IMR-90 (cell line): ENCODE results near the gene SDHA. TPM values are rescaled to one million over a fixed set of nuclear protein-coding genes. Genes with fewer than 3 reads are reported as not detected.

Source experiments
- ATAC-seq: fragments of 200-7000 bp; cut with Tn5 transposase; 2 replicates; pipeline ENCODE4 v1.9.1; 2020; ENCODE audit warnings: low read depth, mild to moderate bottlenecking, moderate library complexity
- BruUV-seq: library from RNA; stranded (reverse); fragments of 400-500 nt; replicated peaks from 2 replicates; lab custom pipeline; 2021; lab: Mats Ljungman, UMichigan
- CTCF ChIA-PET: fragments of 300-600 bp; formaldehyde crosslinking; extraction: SDS; loops from one replicate; lab custom pipeline; 2021; ENCODE audit warnings: antibody characterized with exemption; lab: Yijun Ruan, JAX
- POLR2A ChIA-PET: fragments of 300-600 bp; sonication (Branson Sonifier 250); formaldehyde crosslinking; loops from one replicate; lab custom pipeline; 2022; ENCODE audit warnings: antibody characterized with exemption; ENCODE audit not compliant: unreplicated experiment; lab: Charles Lee
- DNase-seq: peaks from one replicate; pipeline ENCODE4 v3.0.0; 2013
- H2AFZ ChIP-seq: replicated peaks from 2 replicates; pipeline ENCODE3; 2013; ENCODE audit warnings: low read length, mild to moderate bottlenecking; ENCODE audit not compliant: poor library complexity
- H2AK5ac ChIP-seq: 2 replicates; pipeline ENCODE4 v1.6.1; 2013; ENCODE audit warnings: low read depth, low read length, inconsistent platforms
- H2AK9ac ChIP-seq: replicated peaks from 2 replicates; pipeline ENCODE3; 2013; ENCODE audit warnings: mild to moderate bottlenecking, low read depth, low read length, moderate library complexity; ENCODE audit not compliant: poor library complexity
- H2BK120ac ChIP-seq: 2 replicates; pipeline ENCODE4 v1.6.1; 2013; ENCODE audit warnings: low read depth, low read length, inconsistent platforms
- H2BK15ac ChIP-seq: 3 replicates; pipeline ENCODE4 v1.6.1; 2013; ENCODE audit warnings: low read depth, low read length, inconsistent platforms
- H2BK20ac ChIP-seq: 2 replicates; pipeline ENCODE4 v1.6.1; 2013; ENCODE audit warnings: low read depth, mild to moderate bottlenecking, inconsistent platforms, low read length, moderate library complexity
- H2BK5ac ChIP-seq: 2 replicates; pipeline ENCODE4 v1.6.1; 2013; ENCODE audit warnings: mild to moderate bottlenecking, low read depth, low read length, inconsistent platforms; ENCODE audit not compliant: poor library complexity, severe bottlenecking
- H3K14ac ChIP-seq: replicated peaks from 2 replicates; pipeline ENCODE4 v1.6.1; 2013; ENCODE audit warnings: low read depth, low read length, inconsistent platforms
- H3K18ac ChIP-seq: 2 replicates; pipeline ENCODE4 v1.6.1; 2013; ENCODE audit warnings: low read depth, low read length, control low read depth
- H3K23ac ChIP-seq: 2 replicates; pipeline ENCODE4 v1.6.1; 2013; ENCODE audit warnings: low read depth, low read length, inconsistent platforms
- H3K27ac ChIP-seq: 2 replicates; pipeline ENCODE4 v1.5.1; 2013; ENCODE audit warnings: mild to moderate bottlenecking, control low read depth, low read length; ENCODE audit not compliant: insufficient read depth
- H3K27me3 ChIP-seq: 2 replicates; pipeline ENCODE4 v1.6.1; 2013; ENCODE audit warnings: low read length; ENCODE audit not compliant: control insufficient read depth, insufficient read depth
- H3K36me3 ChIP-seq: 2 replicates; pipeline ENCODE4 v1.6.1; 2013; ENCODE audit warnings: low read length, mixed read lengths; ENCODE audit not compliant: control insufficient read depth, insufficient read depth
- H3K4ac ChIP-seq: 2 replicates; pipeline ENCODE4 v1.6.1; 2013; ENCODE audit warnings: low read depth, low read length, inconsistent platforms
- H3K4me1 ChIP-seq: 2 replicates; pipeline ENCODE4 v1.6.1; 2013; ENCODE audit warnings: low read length, mixed read lengths; ENCODE audit not compliant: control insufficient read depth, insufficient read depth
- H3K4me2 ChIP-seq: 2 replicates; pipeline ENCODE4 v1.6.1; 2013; ENCODE audit warnings: low read depth, mild to moderate bottlenecking, control low read depth, low read length, moderate library complexity
- H3K4me3 ChIP-seq: 2 replicates; pipeline ENCODE4 v1.5.1; 2013; ENCODE audit warnings: low read depth, mild to moderate bottlenecking, control low read depth, low read length, moderate library complexity; ENCODE audit not compliant: insufficient read depth
- H3K56ac ChIP-seq: 2 replicates; pipeline ENCODE4 v1.6.1; 2013; ENCODE audit warnings: low read length, inconsistent platforms; ENCODE audit not compliant: insufficient read depth; ENCODE audit errors: extremely low read depth
- H3K79me1 ChIP-seq, 2 experiments: 2 replicates each; pipeline ENCODE4 v1.6.1; 2013; ENCODE audit warnings: low read length in 2 of 2, inconsistent platforms in 1 of 2, low read depth in 1 of 2
- H3K9ac ChIP-seq: 2 replicates; pipeline ENCODE4 v1.6.1; 2013; ENCODE audit warnings: low read depth, low read length, control low read depth
- H3K9me1 ChIP-seq: 2 replicates; pipeline ENCODE4 v1.6.1; 2013; ENCODE audit warnings: low read length, inconsistent platforms; ENCODE audit not compliant: insufficient read depth
- H3K9me3 ChIP-seq: 2 replicates; pipeline ENCODE4 v1.6.1; 2013; ENCODE audit warnings: low read length; ENCODE audit not compliant: control insufficient read depth, insufficient read depth
- H4K20me1 ChIP-seq: 2 replicates; pipeline ENCODE4 v1.6.1; 2013; ENCODE audit warnings: low read length, inconsistent platforms; ENCODE audit not compliant: insufficient read depth
- H4K5ac ChIP-seq: 2 replicates; pipeline ENCODE4 v1.6.1; 2013; ENCODE audit warnings: mild to moderate bottlenecking, low read depth, low read length, control low read depth
- H4K8ac ChIP-seq, 2 experiments: 2 replicates each; pipeline ENCODE4 v1.6.1; 2013; ENCODE audit warnings: low read depth in 2 of 2, low read length in 2 of 2, control low read depth in 1 of 2, inconsistent platforms in 1 of 2
- H4K91ac ChIP-seq: 2 replicates; pipeline ENCODE4 v1.6.1; 2013; ENCODE audit warnings: low read depth, low read length, inconsistent platforms; ENCODE audit not compliant: insufficient read depth
- BHLHE40 ChIP-seq: fragments of 150-350 bp; IDR thresholded peaks from 2 replicates; pipeline ENCODE4 v1.6.1; 2016; ENCODE audit warnings: mild to moderate bottlenecking, low read depth, low read length
- CHD1 ChIP-seq: IDR thresholded peaks from 2 replicates; pipeline ENCODE4 v1.6.1; 2012; ENCODE audit warnings: low read depth, low read length, improper control_type of control experiment
- FOS ChIP-seq: fragments of 150-350 bp; IDR thresholded peaks from 2 replicates; pipeline ENCODE4 v1.6.1; 2016; ENCODE audit warnings: low read depth, low read length
- MXI1 ChIP-seq: IDR thresholded peaks from 2 replicates; pipeline ENCODE4 v1.6.1; 2012; ENCODE audit warnings: low read depth, mild to moderate bottlenecking, low read length, moderate library complexity, borderline replicate concordance
- RAD21 ChIP-seq: IDR thresholded peaks from 2 replicates; pipeline ENCODE4 v1.6.1; 2012; ENCODE audit warnings: low read length, improper control_type of control experiment
- SMC3 ChIP-seq: fragments of 150-350 bp; IDR thresholded peaks from 2 replicates; pipeline ENCODE4 v1.6.1; 2016; ENCODE audit warnings: low read depth, mild to moderate bottlenecking, antibody characterized with exemption, low read length, moderate library complexity
- whole genome bisulfite sequencing, 2 experiments: methylation state at CpG; one replicate each; pipeline versions ENCODE4 v1.1.5 to v1.1.7; 2013; ENCODE audit warnings: missing lambda C conversion rate in 2 of 2; ENCODE audit not compliant: insufficient read length in 1 of 2; ENCODE audit errors: extremely low coverage in 2 of 2; 5-methylcytosine and 5-hydroxymethylcytosine counted together
- dilution Hi-C: fragments of 300-500 bp; cut with HindIII; formaldehyde crosslinking; loops from one replicate; pipeline ENCODE4 v1.14.3; 2018; ENCODE audit warnings: low sequenced_read_pairs; ENCODE audit not compliant: unreplicated experiment
- in situ Hi-C: fragments of 300-500 bp; cut with MboI; formaldehyde crosslinking; loops from 3 replicates; pipeline ENCODE4 v1.14.3; 2019; ENCODE audit warnings: low sequenced_read_pairs, inconsistent platforms, mixed read lengths
- intact Hi-C: fragments of 100-400 bp; cut with micrococcal nuclease; formaldehyde crosslinking; loops from 2 replicates; pipeline ENCODE4 v1.10.0; 2022
- polyA plus RNA-seq, 3 experiments: library from polyadenylated mRNA; depleted of rRNA; stranded (reverse); fragments of >200 nt; gene quantifications; 2 replicates each; pipeline ENCODE4 v1.2.3, GENCODE V29; 2012; ENCODE audit warnings: low replicate concordance in 1 of 3
- total RNA-seq: library from RNA; depleted of rRNA; stranded (reverse); fragments of >200 nt; gene quantifications from 2 replicates; pipeline ENCODE4 v1.2.3, GENCODE V29; 2012
- TF ChIP-seq, protein P1 (sequence below): fragments of 150-350 bp; IDR thresholded peaks from 2 replicates; pipeline ENCODE4 v1.6.1; 2017; ENCODE audit warnings: mild to moderate bottlenecking, antibody characterized with exemption, low read length, low read depth

The SDHA gene
- total and polyA plus RNA-seq, 2 of the 4 experiments (the other 2 are of a cell fraction), result 105 to 121 TPM

DNA sequence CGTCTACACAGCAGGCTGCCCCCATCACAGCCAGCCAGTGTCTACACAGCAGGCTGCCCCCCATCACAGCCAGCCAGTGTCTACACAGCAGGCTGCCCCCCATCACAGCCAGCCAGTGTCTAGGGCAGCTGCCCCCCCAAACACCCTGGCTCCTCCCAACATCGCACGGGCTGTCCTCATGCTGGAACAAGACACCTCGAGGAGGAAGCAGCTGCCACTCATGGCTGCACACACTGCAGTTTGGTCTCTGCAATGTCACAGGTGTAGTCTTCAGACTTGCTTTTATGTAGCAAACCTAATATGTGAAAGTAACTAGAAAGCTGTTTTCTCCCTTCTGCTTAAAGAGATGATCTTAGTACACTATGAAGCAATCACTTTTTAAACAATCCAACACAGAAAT is 17.1 kb upstream of the SDHA start:
- peaks cover 2% of the 10 kb centered on the region; the same call in 1 of the 2 replicates for H3K9me1 ChIP-seq
- 67% methylated on average over 1 of the region's 4 CpGs; no CpG with 5 or more reads in 1 of the 2 experiments for WGBS, 2 experiments
- H4K5ac ChIP-seq, result no peak overlapping the region
- no peak overlapping the region for H2BK20ac ChIP-seq
- H3K27ac ChIP-seq, result no peak overlapping the region
- H2AK5ac ChIP-seq, result no peak overlapping the region
- H3K9me3 ChIP-seq, result no peaks in the 10 kb centered on the region
- ChIA-PET CTCF (interaction anchor here (2.6 kb wide), 1 partner anchor 12 kb away, joined by 8 read pairs; no protein-coding TSS in a partner anchor), POLR2A (no interaction called here)
- no peak overlapping the region for H2BK120ac ChIP-seq
- dilution Hi-C loops, result no loop called here
- in situ Hi-C loops, result no loop called here
- no peak overlapping the region for H2AK9ac ChIP-seq
- peaks cover 20% of the 10 kb centered on the region for H3K36me3 ChIP-seq
- H3K9ac ChIP-seq, result no peak overlapping the region
- no peak for ATAC-seq
- TF ChIP-seq FOS, result no peak
- TF ChIP-seq, protein P1, sequence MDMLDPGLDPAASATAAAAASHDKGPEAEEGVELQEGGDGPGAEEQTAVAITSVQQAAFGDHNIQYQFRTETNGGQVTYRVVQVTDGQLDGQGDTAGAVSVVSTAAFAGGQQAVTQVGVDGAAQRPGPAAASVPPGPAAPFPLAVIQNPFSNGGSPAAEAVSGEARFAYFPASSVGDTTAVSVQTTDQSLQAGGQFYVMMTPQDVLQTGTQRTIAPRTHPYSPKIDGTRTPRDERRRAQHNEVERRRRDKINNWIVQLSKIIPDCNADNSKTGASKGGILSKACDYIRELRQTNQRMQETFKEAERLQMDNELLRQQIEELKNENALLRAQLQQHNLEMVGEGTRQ, result no peak
- TF ChIP-seq CHD1, result no peak
- TF ChIP-seq BHLHE40, result no peak
- no peak for TF ChIP-seq RAD21
- no peak for TF ChIP-seq MXI1
- no peak for TF ChIP-seq SMC3
- no peak overlapping the region for H2BK5ac ChIP-seq
- no TSS peak for BruUV-seq
- no peak overlapping the region for H4K91ac ChIP-seq
- H3K4me2 ChIP-seq, result no peak overlapping the region
- H3K4ac ChIP-seq, result no peak overlapping the region
- H3K14ac ChIP-seq, result no peak overlapping the region
- H2AFZ ChIP-seq, result no peak overlapping the region
- H3K56ac ChIP-seq, result no peak overlapping the region
- no peak overlapping the region; the same call in 1 of the 2 replicates for H3K23ac ChIP-seq
- no peaks in the 10 kb centered on the region for H3K27me3 ChIP-seq
- no peak overlapping the region for H3K18ac ChIP-seq
- intact Hi-C loops, result no loop called here
- no peaks in the 10 kb centered on the region for H3K4me1 ChIP-seq
- no peak overlapping the region for H3K4me3 ChIP-seq
- H4K20me1 ChIP-seq, result no peaks in the 10 kb centered on the region; the same call in none of the 2 replicates
- DNase-seq, result no peak
- no peak overlapping the region for H4K8ac ChIP-seq
- peaks cover 2 to 15% of the 10 kb centered on the region in 2 experiments; a peak in 3 of 4 replicates for H3K79me1 ChIP-seq
- H2BK15ac ChIP-seq, result no peak overlapping the region
